Stomach (tissue), 4 donors: ENCODE measurements around the gene ATP6V1B1.

Experiments used
- EP300 ChIP-seq: sonication (generic); formaldehyde crosslinking; IDR thresholded peaks from one replicate; pipeline ENCODE4 v1.6.1; 2017; ENCODE audit warnings: antibody characterized with exemption
- POLR2A ChIP-seq, 4 donors: fragments of 450-650 bp; IDR thresholded peaks; one replicate each; pipeline ENCODE4 v1.6.1; 2016; ENCODE audit warnings: antibody characterized with exemption in 4 of 4, control low read depth in 2 of 4, mild to moderate bottlenecking in 1 of 4, moderate library complexity in 1 of 4
- POLR2AphosphoS5 ChIP-seq, 3 donors: sonication (generic); formaldehyde crosslinking; IDR thresholded peaks; one replicate each; pipeline ENCODE4 v1.6.1; 2016; ENCODE audit warnings: antibody characterized with exemption in 3 of 3
- TF ChIP-seq, protein P1 (sequence below), 7 experiments: fragments of 450-650 bp in 4 of 7; fragments of 200-600 bp in 3 of 7; sonication (generic) in 3 of 7; IDR thresholded peaks; one replicate each; pipeline ENCODE4 v1.5.1; 2016 to 2019; ENCODE audit warnings: antibody characterized with exemption in 7 of 7, control low read depth in 2 of 7, mild to moderate bottlenecking in 1 of 7

DNA sequence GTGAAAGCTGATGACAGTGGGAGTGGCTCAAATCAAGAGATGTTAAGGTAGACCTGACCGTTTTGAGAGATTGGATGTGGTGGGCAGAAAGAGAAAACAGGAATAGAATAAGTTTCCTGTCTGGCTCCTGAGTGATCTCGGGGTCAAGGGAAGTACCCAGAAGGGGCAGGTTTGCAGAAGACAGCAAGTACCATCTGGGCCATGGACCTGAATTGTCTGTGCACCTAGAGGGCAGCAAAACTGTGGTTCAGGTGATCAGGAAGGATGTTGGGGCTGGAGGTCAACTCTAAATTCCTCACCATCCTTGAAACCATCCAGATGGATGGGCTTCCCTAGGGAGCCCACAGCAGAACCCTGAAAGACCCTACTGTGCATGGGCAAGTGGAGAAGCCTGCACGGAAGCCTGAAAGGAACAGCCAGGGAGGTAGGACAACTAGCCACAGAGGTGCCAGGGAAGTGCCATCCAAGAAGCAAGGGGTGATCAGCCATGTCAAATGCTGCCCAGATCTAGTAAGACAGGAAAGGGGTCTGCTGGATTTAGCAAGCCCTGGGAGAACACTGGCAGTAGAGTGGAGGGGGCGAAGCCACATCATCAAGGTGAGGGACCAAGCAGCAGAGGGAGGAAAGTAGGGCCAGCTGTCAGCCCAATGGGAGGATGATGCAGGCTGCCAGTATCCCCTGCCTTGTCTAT, 50.9 kb downstream of the ATP6V1B1 start:
- TF ChIP-seq, protein P1, sequence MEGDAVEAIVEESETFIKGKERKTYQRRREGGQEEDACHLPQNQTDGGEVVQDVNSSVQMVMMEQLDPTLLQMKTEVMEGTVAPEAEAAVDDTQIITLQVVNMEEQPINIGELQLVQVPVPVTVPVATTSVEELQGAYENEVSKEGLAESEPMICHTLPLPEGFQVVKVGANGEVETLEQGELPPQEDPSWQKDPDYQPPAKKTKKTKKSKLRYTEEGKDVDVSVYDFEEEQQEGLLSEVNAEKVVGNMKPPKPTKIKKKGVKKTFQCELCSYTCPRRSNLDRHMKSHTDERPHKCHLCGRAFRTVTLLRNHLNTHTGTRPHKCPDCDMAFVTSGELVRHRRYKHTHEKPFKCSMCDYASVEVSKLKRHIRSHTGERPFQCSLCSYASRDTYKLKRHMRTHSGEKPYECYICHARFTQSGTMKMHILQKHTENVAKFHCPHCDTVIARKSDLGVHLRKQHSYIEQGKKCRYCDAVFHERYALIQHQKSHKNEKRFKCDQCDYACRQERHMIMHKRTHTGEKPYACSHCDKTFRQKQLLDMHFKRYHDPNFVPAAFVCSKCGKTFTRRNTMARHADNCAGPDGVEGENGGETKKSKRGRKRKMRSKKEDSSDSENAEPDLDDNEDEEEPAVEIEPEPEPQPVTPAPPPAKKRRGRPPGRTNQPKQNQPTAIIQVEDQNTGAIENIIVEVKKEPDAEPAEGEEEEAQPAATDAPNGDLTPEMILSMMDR (IDR thresholded peaks at IDR 0.05): no peak
- TF ChIP-seq POLR2AphosphoS5 (IDR thresholded peaks at IDR 0.05) (no peak), POLR2A (IDR thresholded peaks at IDR 0.05) (no peak), EP300 (no peak)
